K562 (cell line): ENCODE data around the gene CCKAR. TPM values are rescaled to one million over a fixed set of nuclear protein-coding genes. Genes with fewer than 3 reads are reported as not detected.

Source experiments
- ATAC-seq: fragments of 200-7000 bp; cut with Tn5 transposase; 3 replicates; pipeline ENCODE4 v1.9.1; 2020; ENCODE audit warnings: moderate library complexity
- BruUV-seq: library from RNA; stranded (reverse); fragments of 400-500 nt; replicated peaks from 2 replicates; lab custom pipeline; 2021; lab: Mats Ljungman, UMichigan
- CTCF ChIA-PET: fragments of 300-600 bp; formaldehyde crosslinking; extraction: SDS; loops from one replicate; lab custom pipeline; 2021; ENCODE audit warnings: low intra/inter-chr PET ratio; lab: Yijun Ruan, JAX
- POLR2A ChIA-PET: fragments of 300-600, 350-650 bp; sonication (Branson Sonifier 250); formaldehyde crosslinking; extraction: SDS; loops from one replicate; lab custom pipeline; 2021; ENCODE audit warnings: antibody characterized with exemption, inconsistent platforms; lab: Yijun Ruan, JAX
- DNase-seq, 4 experiments: peaks; one replicate each; pipeline versions ENCODE4 v3.0.0 to v3.0.0-alpha.2; 2011 to 2018; ENCODE audit warnings: low spot score in 3 of 4, mixed read lengths in 3 of 4; ENCODE audit errors: extremely low read depth in 1 of 4
- FAIRE-seq: peaks from 2 replicates; lab custom pipeline; 2011; peaks lifted over from hg19 to GRCh38; lab: Jason Lieb, UNC
- H2AFZ ChIP-seq: 2 replicates; pipeline ENCODE4 v1.6.0; 2011; ENCODE audit warnings: low read depth, low read length, control low read depth, inconsistent platforms
- H3K27ac ChIP-seq: fragments of 200-600 bp; 3 replicates; pipeline ENCODE4 v1.8.0; 2011; ENCODE audit warnings: low read depth, mild to moderate bottlenecking, control low read depth, inconsistent platforms, low read length, moderate library complexity, mixed read lengths; ENCODE audit errors: extremely low read depth
- H3K27me3 ChIP-seq, 2 experiments: fragments of 300-600 bp in 1 of 2; 2 replicates in 1 of 2; 3 replicates in 1 of 2; pipeline versions ENCODE4 v1.6.0 to v1.8.0; 2011; ENCODE audit warnings: inconsistent platforms in 2 of 2, low read length in 2 of 2, mild to moderate bottlenecking in 1 of 2, mixed read lengths in 1 of 2, moderate library complexity in 1 of 2; ENCODE audit not compliant: control insufficient read depth in 2 of 2, insufficient read depth in 2 of 2
- H3K36me3 ChIP-seq: fragments of 300-600 bp; 3 replicates; pipeline ENCODE4 v1.8.0; 2011; ENCODE audit warnings: mild to moderate bottlenecking, low read length, inconsistent platforms; ENCODE audit not compliant: control insufficient read depth, insufficient read depth
- H3K4me1 ChIP-seq, 2 experiments: fragments of 200-600 bp in 1 of 2; replicated peaks in 1 of 2; 2 replicates in 1 of 2; 3 replicates in 1 of 2; pipeline versions ENCODE4 v1.5.1 to v1.8.0; 2011; ENCODE audit warnings: inconsistent platforms in 2 of 2, low read length in 2 of 2, mild to moderate bottlenecking in 1 of 2, mixed read lengths in 1 of 2, moderate library complexity in 1 of 2; ENCODE audit not compliant: control insufficient read depth in 2 of 2, insufficient read depth in 2 of 2
- H3K4me2 ChIP-seq: 2 replicates; pipeline ENCODE4 v1.6.1; 2011; ENCODE audit warnings: low read length, control low read depth, inconsistent platforms, mixed read lengths; ENCODE audit not compliant: insufficient read depth
- H3K4me3 ChIP-seq: fragments of 200-600 bp; sonication (generic), shearing (Covaris generic); 2 replicates; pipeline ENCODE4 v1.5.1; 2016; ENCODE audit warnings: control low read depth, inconsistent platforms
- H3K79me2 ChIP-seq: fragments of 200-600 bp; 3 replicates; pipeline ENCODE4 v1.8.0; 2011; ENCODE audit warnings: low read length, inconsistent platforms; ENCODE audit not compliant: control insufficient read depth, insufficient read depth
- H3K9ac ChIP-seq, 2 experiments: 2 replicates each; pipeline versions ENCODE4 v1.6.0 to v1.6.1; 2011; ENCODE audit warnings: low read depth in 2 of 2, low read length in 2 of 2, control low read depth in 1 of 2, inconsistent platforms in 1 of 2, mild to moderate bottlenecking in 1 of 2, mixed read lengths in 1 of 2; ENCODE audit not compliant: insufficient read depth in 1 of 2
- H3K9me1 ChIP-seq: one replicate; pipeline ENCODE4 v1.6.0; 2011; ENCODE audit warnings: inconsistent platforms, mild to moderate bottlenecking, low read length, moderate library complexity; ENCODE audit not compliant: control insufficient read depth, insufficient read depth
- H3K9me3 ChIP-seq: replicated peaks from 2 replicates; pipeline ENCODE4 v1.5.1; 2011; ENCODE audit warnings: low read depth, low read length, inconsistent platforms; ENCODE audit not compliant: control insufficient read depth, insufficient read depth
- H4K20me1 ChIP-seq: replicated peaks from 2 replicates; pipeline ENCODE4 v1.6.1; 2011; ENCODE audit warnings: low read length, inconsistent platforms, mixed read lengths; ENCODE audit not compliant: control insufficient read depth, insufficient read depth
- L3MBTL2 ChIP-seq: fragments of 450-650 bp; IDR thresholded peaks from 2 replicates; pipeline ENCODE4 v1.6.1; 2016; ENCODE audit warnings: mild to moderate bottlenecking, moderate library complexity
- MAZ ChIP-seq, 2 experiments: fragments of 450-650 bp in 1 of 2; sonication (generic) in 1 of 2; formaldehyde crosslinking; IDR thresholded peaks in 1 of 2; conservative IDR thresholded peaks in 1 of 2; 2 replicates each; pipeline versions ENCODE4 v1.4.0 to v1.5.0; 2020; ENCODE audit warnings: mild to moderate bottlenecking in 1 of 2, missing genetic modification reagents in 1 of 2
- RFX7 ChIP-seq: fragments of 250-450 bp; sonication (Bioruptor Pico); IDR thresholded peaks from 2 replicates; pipeline ENCODE4 v1.5.1; 2021; ENCODE audit warnings: mild to moderate bottlenecking
- ZNF778 ChIP-seq: fragments of 450-650 bp; formaldehyde crosslinking; IDR thresholded peaks from 2 replicates; pipeline ENCODE4 v1.4.0; 2020; ENCODE audit warnings: mild to moderate bottlenecking, moderate library complexity
- WGBS: fragments of 100-300 bp; shearing (Covaris generic); methylation state at CpG from one replicate; pipeline ENCODE4 v1.1.6; 2016; ENCODE audit warnings: low coverage, mixed read lengths; ENCODE audit not compliant: insufficient coverage; ENCODE audit errors: missing lambda C conversion rate; 5-methylcytosine and 5-hydroxymethylcytosine counted together
- in situ Hi-C: fragments of 300-500 bp; cut with MboI; formaldehyde crosslinking; loops from 4 replicates; pipeline ENCODE4 v1.15.0; 2018; ENCODE audit warnings: inconsistent platforms, mixed read lengths
- intact Hi-C: fragments of 100-400 bp; cut with micrococcal nuclease; formaldehyde crosslinking; loops from 2 replicates; pipeline ENCODE4 v1.14.2; 2022
- polyA plus RNA-seq, 8 experiments: library from polyadenylated mRNA; depleted of rRNA in 4 of 8; stranded (reverse) in 5 of 8; unstranded in 3 of 8; fragments of >200 nt; fragmentation: Nextera tagmentation in 2 of 8; fragmentation: Illumina TruSeq in 1 of 8; extraction: Ambion mirVana in 2 of 8; extraction: Trizol in 1 of 8; gene quantifications; 2 replicates each; pipeline versions ENCODE4 v1.2.1 to v1.2.3, GENCODE V29; 2011 to 2014; ENCODE audit warnings: inconsistent platforms in 1 of 8, missing spikeins in 1 of 8
- total RNA-seq, 7 experiments: library from RNA; depleted of rRNA in 6 of 7; stranded (reverse); fragments of >200 nt in 6 of 7; fragmentation: Illumina TruSeq in 2 of 7; extraction: Trizol in 2 of 7; gene quantifications; 2 replicates each; pipeline versions ENCODE4 v1.2.1 to v1.2.3, GENCODE V29; 2011 to 2021; ENCODE audit warnings: low replicate concordance in 1 of 7

CCKAR gene
- total and polyA plus RNA-seq, 9 of the 15 experiments (the other 6 are each of a cell fraction or from before 2014, with no cell fraction given), result not detected

GRCh38 chr4:26459756-26460530 is 30.3 kb downstream of the CCKAR start:
- CTCF ChIA-PET, result interaction anchor here (0.6 to 2.7 kb wide), 2 partner anchors 260 to 553 kb away, joined by 4 to 11 read pairs; no protein-coding TSS in a partner anchor
- no peaks in the 10 kb centered on the region for H3K9me1 ChIP-seq
- BruUV-seq, result no TSS peak
- H4K20me1 ChIP-seq, result no peaks in the 10 kb centered on the region
- H3K4me2 ChIP-seq, result no peak overlapping the region
- H3K4me1 ChIP-seq, result no peaks in the 10 kb centered on the region
- no peak overlapping the region for H3K4me3 ChIP-seq
- H3K9me3 ChIP-seq, result peaks cover 4% of the 10 kb centered on the region
- H3K27me3 ChIP-seq, result peaks cover 8 to 21% of the 10 kb centered on the region in 2 experiments; a peak in 4 of 5 replicates
- H2AFZ ChIP-seq, result no peak overlapping the region
- POLR2A ChIA-PET, result interaction anchor here (0.8 kb wide), 1 partner anchor 193 kb away, joined by 3 read pairs; no protein-coding TSS in a partner anchor
- FAIRE-seq (no peak), DNase-seq (no peak), ATAC-seq (no peak)
- no peaks in the 10 kb centered on the region for H3K79me2 ChIP-seq
- no peaks in the 10 kb centered on the region for H3K36me3 ChIP-seq
- in situ Hi-C loops, result loop anchor here (5.0 to 10.0 kb wide), 2 partner anchors 247 to 555 kb away; no protein-coding TSS in a partner anchor
- intact Hi-C loops, result loop anchor here (1.0 to 10.0 kb wide), 3 partner anchors 260 to 552 kb away; partner anchors contain the start of gene STIM2
- H3K9ac ChIP-seq, result no peak overlapping the region
- WGBS, result 11% methylated on average over 12 of the region's 13 CpGs
- H3K27ac ChIP-seq, result no peak overlapping the region
- no peak for TF ChIP-seq ZNF778
- no peak for TF ChIP-seq L3MBTL2
- no peak for TF ChIP-seq MAZ (CRISPR knock-in tag; conservative IDR thresholded peaks at IDR 0.05 in 1 of 2, IDR thresholded peaks at IDR 0.05 in 1 of 2)
- no peak for TF ChIP-seq RFX7 (CRISPR knock-in tag)
